CD14-positive monocyte (primary cell): ENCODE results near the gene LPIN1. TPM values are rescaled to one million over a fixed set of nuclear protein-coding genes. Genes with fewer than 3 reads are reported as not detected.

Experiments used
- DNase-seq, 3 donors: peaks; one replicate each; pipeline ENCODE4 v3.0.0-alpha.2; 2011 to 2022
- H2AFZ ChIP-seq: 2 replicates; pipeline ENCODE4 v1.6.0; 2012; ENCODE audit warnings: mild to moderate bottlenecking, low read depth, low read length, inconsistent platforms; ENCODE audit not compliant: insufficient read depth, poor library complexity, severe bottlenecking
- H3K27ac ChIP-seq, 2 donors: 1 replicate in 1 of 2; 2 replicates in 1 of 2; pipeline ENCODE4 v1.5.1; 2012 to 2013; ENCODE audit warnings: low read length in 2 of 2, control low read depth in 1 of 2, inconsistent platforms in 1 of 2, low read depth in 1 of 2, mild to moderate bottlenecking in 1 of 2
- H3K27me3 ChIP-seq, 2 donors: one replicate each; pipeline versions ENCODE4 v1.6.0 to v1.6.1; 2011 to 2013; ENCODE audit warnings: low read length in 2 of 2; ENCODE audit not compliant: control insufficient read depth in 2 of 2, insufficient read depth in 2 of 2
- H3K36me3 ChIP-seq, 2 donors: replicated peaks in 1 of 2; 1 replicate in 1 of 2; 2 replicates in 1 of 2; pipeline versions ENCODE4 v1.5.1 to v1.6.1; 2012 to 2013; ENCODE audit warnings: low read length in 2 of 2, control low read depth in 1 of 2, inconsistent platforms in 1 of 2, mild to moderate bottlenecking in 1 of 2; ENCODE audit not compliant: insufficient read depth in 2 of 2, control insufficient read depth in 1 of 2
- H3K4me1 ChIP-seq, 2 donors: 1 replicate in 1 of 2; 2 replicates in 1 of 2; pipeline versions ENCODE4 v1.5.1 to v1.6.1; 2012 to 2013; ENCODE audit warnings: low read length in 2 of 2, control low read depth in 1 of 2, inconsistent platforms in 1 of 2, mild to moderate bottlenecking in 1 of 2, moderate library complexity in 1 of 2; ENCODE audit not compliant: insufficient read depth in 2 of 2, control insufficient read depth in 1 of 2
- H3K4me2 ChIP-seq: replicated peaks from 2 replicates; pipeline ENCODE3; 2012; ENCODE audit warnings: low read length, moderate library complexity, mild to moderate bottlenecking; ENCODE audit not compliant: poor library complexity, severe bottlenecking; ENCODE audit errors: extremely low read depth
- H3K4me3 ChIP-seq, 3 experiments: fragments of 200-600 bp in 1 of 3; sonication (generic) in 1 of 3; replicated peaks in 1 of 3; 1 replicate in 2 of 3; 2 replicates in 1 of 3; pipeline ENCODE4 v1.5.1; 2011 to 2013; ENCODE audit warnings: low read length in 3 of 3, mild to moderate bottlenecking in 3 of 3, control low read depth in 2 of 3, low read depth in 2 of 3, inconsistent platforms in 1 of 3, moderate library complexity in 1 of 3
- H3K79me2 ChIP-seq: 2 replicates; pipeline ENCODE4 v1.6.0; 2012; ENCODE audit warnings: mild to moderate bottlenecking, control low read depth, inconsistent platforms, low read length, moderate library complexity; ENCODE audit not compliant: insufficient read depth
- H3K9ac ChIP-seq: 2 replicates; pipeline ENCODE4 v1.6.0; 2017; ENCODE audit warnings: low read length, mild to moderate bottlenecking; ENCODE audit not compliant: insufficient read depth, poor library complexity, severe bottlenecking
- H3K9me3 ChIP-seq, 2 donors: replicated peaks in 1 of 2; 1 replicate in 1 of 2; 2 replicates in 1 of 2; pipeline versions ENCODE4 v1.5.1 to v1.6.1; 2012 to 2013; ENCODE audit warnings: low read length in 2 of 2, control low read depth in 1 of 2; ENCODE audit not compliant: control insufficient read depth in 1 of 2, insufficient read depth in 1 of 2
- H4K20me1 ChIP-seq: 2 replicates; pipeline ENCODE4 v1.6.0; 2012; ENCODE audit warnings: mild to moderate bottlenecking, low read length, control low read depth, moderate library complexity; ENCODE audit not compliant: insufficient read depth
- H3K27ac Mint-ChIP-seq, 7 donors: one replicate each; pipeline ENCODE4 v1.8.0; 2020; ENCODE audit warnings: mild to moderate bottlenecking in 7 of 7, mixed read lengths in 7 of 7, moderate library complexity in 6 of 7, inconsistent platforms in 2 of 7
- H3K27me3 Mint-ChIP-seq, 3 donors: one replicate each; pipeline ENCODE4 v1.8.0; 2021 to 2022; ENCODE audit warnings: low read depth in 3 of 3, mild to moderate bottlenecking in 3 of 3, mixed read lengths in 3 of 3, moderate library complexity in 3 of 3, inconsistent platforms in 1 of 3
- H3K36me3 Mint-ChIP-seq, 2 donors: one replicate each; pipeline ENCODE4 v1.8.0; 2020; ENCODE audit warnings: mixed read lengths in 2 of 2, inconsistent platforms in 1 of 2, mild to moderate bottlenecking in 1 of 2
- H3K4me1 Mint-ChIP-seq: one replicate; pipeline ENCODE4 v1.8.0; 2020; ENCODE audit warnings: mild to moderate bottlenecking, mixed read lengths
- H3K4me3 Mint-ChIP-seq, 2 donors: one replicate each; pipeline ENCODE4 v1.8.0; 2020; ENCODE audit warnings: mild to moderate bottlenecking in 2 of 2, mixed read lengths in 2 of 2, moderate library complexity in 1 of 2
- H3K9me3 Mint-ChIP-seq, 7 donors: one replicate each; pipeline ENCODE4 v1.8.0; 2020 to 2022; ENCODE audit warnings: mixed read lengths in 7 of 7, mild to moderate bottlenecking in 6 of 7, moderate library complexity in 6 of 7, inconsistent platforms in 2 of 7
- CTCF ChIP-seq: fragments of 200-600 bp; IDR thresholded peaks from one replicate; pipeline ENCODE4 v1.8.0; 2022; ENCODE audit warnings: antibody characterized with exemption, mild to moderate bottlenecking
- WGBS: methylation state at CpG from one replicate; pipeline ENCODE4 v1.1.5; 2013; ENCODE audit warnings: missing lambda C conversion rate; ENCODE audit not compliant: insufficient coverage; 5-methylcytosine and 5-hydroxymethylcytosine counted together
- intact Hi-C, 2 donors: fragments of 100-400 bp; cut with micrococcal nuclease; formaldehyde crosslinking; loops; one replicate each; pipeline versions ENCODE4 v1.15.0 to v1.15.1; 2023
- polyA plus RNA-seq, 3 donors: library from polyadenylated mRNA; depleted of rRNA in 1 of 3; unstranded in 2 of 3; stranded (reverse) in 1 of 3; fragments of 300-500 nt in 2 of 3; fragments of >200 nt in 1 of 3; fragmentation: Illumina TruSeq in 2 of 3; gene quantifications; 1 replicate in 2 of 3; 2 replicates in 1 of 3; pipeline ENCODE4 v1.2.3, GENCODE V29; 2012 to 2021

LPIN1 gene
- polyA plus RNA-seq, 3 donors, result 1.8 to 17.6 (median 2.7) TPM

- Histone ChIP-seq H3K4me2 (no peak overlapping the region), H3K4me1 (peaks cover 4 to 8% of the 10 kb centered on the region in 2 donors), H3K4me3 (no peak overlapping the region), H3K9ac (no peak overlapping the region), H3K36me3 (peaks cover 41 to 57% of the 10 kb centered on the region in 2 donors), H3K27me3 (no peaks in the 10 kb centered on the region), H3K79me2 (no peaks in the 10 kb centered on the region), H3K27ac (no peak overlapping the region), H3K9me3 (no peaks in the 10 kb centered on the region), H4K20me1 (peaks cover 2% of the 10 kb centered on the region), H2AFZ (no peak overlapping the region)
- WGBS, result 86% methylated on average over 7 of the region's 10 CpGs
- intact Hi-C loops, result no loop called here
- H3K27ac Mint-ChIP-seq, result no peak overlapping the region
- no peaks in the 10 kb centered on the region for H3K9me3 Mint-ChIP-seq
- no peak for TF ChIP-seq CTCF
- no peaks in the 10 kb centered on the region for H3K27me3 Mint-ChIP-seq
- no peak for DNase-seq
- no peak overlapping the region for H3K4me3 Mint-ChIP-seq
- peaks cover 71 to 73% of the 10 kb centered on the region in 2 donors for H3K36me3 Mint-ChIP-seq
- H3K4me1 Mint-ChIP-seq, result peaks cover 9% of the 10 kb centered on the region
Measured at GRCh38 chr2:11773111-11773510, 26.7 kb downstream of the LPIN1 start.

- Mint-ChIP-seq H3K9me3 (no peaks in the 10 kb centered on the region), H3K27me3 (no peaks in the 10 kb centered on the region), H3K4me3 (no peak overlapping the region), H3K36me3 (peaks cover 67 to 68% of the 10 kb centered on the region in 2 donors), H3K4me1 (peaks cover 17% of the 10 kb centered on the region), H3K27ac (peak overlapping the region in 1 of 7 donors; percentile 7)
- 74% methylated on average over 4 of the region's 7 CpGs for WGBS
- DNase-seq, result no peak
- H3K36me3 ChIP-seq, result peaks cover 41 to 53% of the 10 kb centered on the region in 2 donors
- no peaks in the 10 kb centered on the region for H3K9me3 ChIP-seq
- intact Hi-C loops, result no loop called here
- peaks cover 12 to 17% of the 10 kb centered on the region in 2 donors for H3K4me1 ChIP-seq
- peaks cover 4% of the 10 kb centered on the region for H4K20me1 ChIP-seq
- no peaks in the 10 kb centered on the region for H3K27me3 ChIP-seq
- H2AFZ ChIP-seq, result no peak overlapping the region
- TF ChIP-seq CTCF, result no peak
- H3K79me2 ChIP-seq, result no peaks in the 10 kb centered on the region
- no peak overlapping the region for H3K27ac ChIP-seq
- no peak overlapping the region for H3K4me3 ChIP-seq
- no peak overlapping the region for H3K9ac ChIP-seq
- no peak overlapping the region for H3K4me2 ChIP-seq
Measured at GRCh38 chr2:11773747-11774525, 27.5 kb downstream of the LPIN1 start.
